Astrocyte (in vitro differentiated cells and primary cell): ENCODE results near the gene SDHAF3. TPM values are rescaled to one million over a fixed set of nuclear protein-coding genes. Genes with fewer than 3 reads are reported as not detected.

Source experiments
- DNase-seq: peaks from one replicate; pipeline ENCODE4 v3.0.0-alpha.2; 2010; ENCODE audit warnings: low read depth
- FAIRE-seq: peaks from 2 replicates; lab custom pipeline; 2011; peaks lifted over from hg19 to GRCh38; lab: Jason Lieb, UNC
- H2AFZ ChIP-seq: 2 replicates; pipeline ENCODE4 v1.6.0; 2012; ENCODE audit warnings: low read depth, low read length, inconsistent platforms
- H3K27ac ChIP-seq: 2 replicates; pipeline ENCODE4 v1.5.1; 2011; ENCODE audit warnings: low read depth, low read length, inconsistent platforms
- H3K27me3 ChIP-seq: 2 replicates; pipeline ENCODE4 v1.6.0; 2011; ENCODE audit warnings: low read length, inconsistent platforms; ENCODE audit not compliant: insufficient read depth
- H3K36me3 ChIP-seq: 2 replicates; pipeline ENCODE4 v1.5.1; 2011; ENCODE audit warnings: low read length, inconsistent platforms; ENCODE audit not compliant: insufficient read depth
- H3K4me1 ChIP-seq: 2 replicates; pipeline ENCODE4 v1.5.1; 2011; ENCODE audit warnings: low read length, inconsistent platforms; ENCODE audit not compliant: insufficient read depth
- H3K4me2 ChIP-seq: 2 replicates; pipeline ENCODE4 v1.6.0; 2012; ENCODE audit warnings: low read length, inconsistent platforms
- H3K4me3 ChIP-seq: 2 replicates; pipeline ENCODE4 v1.5.1; 2011; ENCODE audit warnings: low read depth, mild to moderate bottlenecking, low read length, inconsistent platforms; ENCODE audit not compliant: insufficient read depth
- H3K79me2 ChIP-seq: 2 replicates; pipeline ENCODE4 v1.6.0; 2012; ENCODE audit warnings: mild to moderate bottlenecking, low read length, inconsistent platforms; ENCODE audit not compliant: insufficient read depth
- H3K9ac ChIP-seq: 2 replicates; pipeline ENCODE4 v1.6.0; 2012; ENCODE audit warnings: mild to moderate bottlenecking, low read length, inconsistent platforms
- H3K9me3 ChIP-seq: 2 replicates; pipeline ENCODE4 v1.5.1; 2012; ENCODE audit warnings: low read depth, mild to moderate bottlenecking, low read length, inconsistent platforms; ENCODE audit not compliant: insufficient read depth
- H4K20me1 ChIP-seq: 2 replicates; pipeline ENCODE4 v1.6.0; 2012; ENCODE audit warnings: low read length, inconsistent platforms; ENCODE audit not compliant: insufficient read depth
- H3K27ac Mint-ChIP-seq: one replicate; pipeline ENCODE4 v1.8.0; 2021; ENCODE audit warnings: mild to moderate bottlenecking, mixed read lengths; ENCODE audit not compliant: unreplicated experiment
- H3K27me3 Mint-ChIP-seq: one replicate; pipeline ENCODE4 v1.8.0; 2021; ENCODE audit warnings: low read depth, mixed read lengths; ENCODE audit not compliant: unreplicated experiment
- H3K36me3 Mint-ChIP-seq: one replicate; pipeline ENCODE4 v1.8.0; 2021; ENCODE audit warnings: low read depth, mixed read lengths; ENCODE audit not compliant: unreplicated experiment
- H3K4me1 Mint-ChIP-seq: one replicate; pipeline ENCODE4 v1.8.0; 2021; ENCODE audit warnings: low read depth, mixed read lengths; ENCODE audit not compliant: unreplicated experiment
- H3K4me3 Mint-ChIP-seq: one replicate; pipeline ENCODE4 v1.8.0; 2021; ENCODE audit warnings: mild to moderate bottlenecking, moderate library complexity, mixed read lengths; ENCODE audit not compliant: unreplicated experiment
- H3K9me3 Mint-ChIP-seq: one replicate; pipeline ENCODE4 v1.8.0; 2021; ENCODE audit warnings: mild to moderate bottlenecking, mixed read lengths; ENCODE audit not compliant: unreplicated experiment
- EZH2 ChIP-seq: IDR thresholded peaks from 2 replicates; pipeline ENCODE4 v1.6.1; 2012; ENCODE audit warnings: mild to moderate bottlenecking, low read length, inconsistent platforms; ENCODE audit not compliant: insufficient read depth
- total RNA-seq: library from RNA; stranded (reverse); gene quantifications from 2 replicates; pipeline ENCODE4 v1.2.1, GENCODE V29; 2021
- TF ChIP-seq, protein P1 (sequence below): IDR thresholded peaks from 2 replicates; pipeline ENCODE4 v1.5.1; 2011; ENCODE audit warnings: low read depth, mild to moderate bottlenecking, inconsistent platforms, low read length, moderate library complexity; ENCODE audit not compliant: insufficient read depth

SDHAF3 gene
- total RNA-seq, 1 donor from 2014 or later: 10.8 TPM

DNA sequence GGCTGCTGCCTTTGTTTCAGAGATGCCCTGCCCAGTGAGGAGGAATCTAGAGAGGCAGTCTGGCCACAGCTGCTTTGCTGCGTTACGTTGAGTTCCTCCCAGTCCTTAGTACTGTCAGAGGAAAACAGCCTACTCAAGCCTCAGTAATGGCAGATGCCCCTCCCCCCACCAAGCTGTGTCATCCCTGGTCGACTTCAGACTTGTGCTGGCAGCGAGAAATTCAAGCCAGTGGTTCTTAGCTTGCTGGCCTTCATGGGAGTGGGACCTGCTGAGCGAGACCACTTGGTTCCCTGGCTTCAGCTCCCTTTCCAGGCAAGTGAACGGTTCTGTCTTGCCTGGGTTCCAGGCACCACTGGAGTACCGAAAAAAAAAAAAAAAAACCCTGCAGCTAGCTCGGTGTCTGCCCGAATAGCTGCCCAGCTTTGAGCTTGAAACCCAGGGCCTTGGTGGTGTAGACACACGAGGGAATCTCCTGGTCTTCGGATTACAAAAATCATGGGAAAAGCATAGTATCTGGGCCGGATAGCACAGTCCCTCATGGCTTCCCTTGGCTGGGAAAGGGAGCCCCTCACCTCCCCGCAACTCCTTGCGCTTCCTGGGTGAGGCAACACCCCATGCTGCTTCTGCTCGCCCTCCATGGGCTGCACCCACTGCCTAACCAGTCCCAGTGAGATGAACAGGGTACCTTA is 9.1 kb downstream of the SDHAF3 start:
- no peak overlapping the region for H2AFZ ChIP-seq
- Mint-ChIP-seq H3K36me3 (no peaks in the 10 kb centered on the region), H3K4me3 (no peak overlapping the region), H3K4me1 (peaks cover 3% of the 10 kb centered on the region), H3K27ac (peak overlapping the region; percentile 21), H3K9me3 (peaks cover 2% of the 10 kb centered on the region), H3K27me3 (no peaks in the 10 kb centered on the region)
- peaks cover 8% of the 10 kb centered on the region for H3K79me2 ChIP-seq
- FAIRE-seq: no peak
- H3K36me3 ChIP-seq: no peaks in the 10 kb centered on the region
- DNase-seq: no peak
- no peaks in the 10 kb centered on the region for H3K9me3 ChIP-seq
- H4K20me1 ChIP-seq: no peaks in the 10 kb centered on the region
- H3K4me1 ChIP-seq: no peaks in the 10 kb centered on the region
- H3K9ac ChIP-seq: no peak overlapping the region
- no peak overlapping the region for H3K27ac ChIP-seq
- H3K4me3 ChIP-seq: no peak overlapping the region
- TF ChIP-seq, protein P1, sequence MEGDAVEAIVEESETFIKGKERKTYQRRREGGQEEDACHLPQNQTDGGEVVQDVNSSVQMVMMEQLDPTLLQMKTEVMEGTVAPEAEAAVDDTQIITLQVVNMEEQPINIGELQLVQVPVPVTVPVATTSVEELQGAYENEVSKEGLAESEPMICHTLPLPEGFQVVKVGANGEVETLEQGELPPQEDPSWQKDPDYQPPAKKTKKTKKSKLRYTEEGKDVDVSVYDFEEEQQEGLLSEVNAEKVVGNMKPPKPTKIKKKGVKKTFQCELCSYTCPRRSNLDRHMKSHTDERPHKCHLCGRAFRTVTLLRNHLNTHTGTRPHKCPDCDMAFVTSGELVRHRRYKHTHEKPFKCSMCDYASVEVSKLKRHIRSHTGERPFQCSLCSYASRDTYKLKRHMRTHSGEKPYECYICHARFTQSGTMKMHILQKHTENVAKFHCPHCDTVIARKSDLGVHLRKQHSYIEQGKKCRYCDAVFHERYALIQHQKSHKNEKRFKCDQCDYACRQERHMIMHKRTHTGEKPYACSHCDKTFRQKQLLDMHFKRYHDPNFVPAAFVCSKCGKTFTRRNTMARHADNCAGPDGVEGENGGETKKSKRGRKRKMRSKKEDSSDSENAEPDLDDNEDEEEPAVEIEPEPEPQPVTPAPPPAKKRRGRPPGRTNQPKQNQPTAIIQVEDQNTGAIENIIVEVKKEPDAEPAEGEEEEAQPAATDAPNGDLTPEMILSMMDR: no peak
- no peak overlapping the region for H3K4me2 ChIP-seq
- H3K27me3 ChIP-seq: no peaks in the 10 kb centered on the region

DNA sequence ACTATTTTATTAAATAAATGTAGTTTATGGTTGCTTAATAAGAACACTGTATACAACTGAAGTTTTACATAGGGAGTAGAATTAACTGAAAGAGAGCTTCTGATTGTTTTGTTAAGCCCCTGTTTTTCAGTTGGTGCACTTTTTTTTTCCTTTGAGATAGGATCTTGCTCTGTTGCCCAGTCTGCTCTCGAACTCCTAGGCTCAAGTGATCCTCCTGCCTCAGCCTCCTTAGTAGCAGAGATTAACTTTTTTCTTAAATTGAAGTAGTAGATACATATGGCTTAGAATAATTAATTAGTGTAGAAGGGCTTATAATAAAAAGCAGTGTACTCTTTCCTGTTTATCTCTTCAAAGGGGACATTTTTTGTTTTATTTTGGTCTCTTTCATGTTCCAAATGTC is 11.2 kb downstream of the SDHAF3 start:
- no peak overlapping the region for H3K4me3 Mint-ChIP-seq
- no peaks in the 10 kb centered on the region for H3K4me1 ChIP-seq
- H4K20me1 ChIP-seq: no peaks in the 10 kb centered on the region
- no peaks in the 10 kb centered on the region for H3K36me3 ChIP-seq
- no peak overlapping the region for H2AFZ ChIP-seq
- H3K36me3 Mint-ChIP-seq: no peaks in the 10 kb centered on the region
- H3K4me2 ChIP-seq: no peak overlapping the region
- H3K9me3 Mint-ChIP-seq: peaks cover 2% of the 10 kb centered on the region
- peaks cover 3% of the 10 kb centered on the region for H3K4me1 Mint-ChIP-seq
- H3K27me3 ChIP-seq: no peaks in the 10 kb centered on the region
- no peaks in the 10 kb centered on the region for H3K9me3 ChIP-seq
- H3K4me3 ChIP-seq: no peak overlapping the region
- DNase-seq (no peak), FAIRE-seq (no peak)
- no peak overlapping the region for H3K27ac Mint-ChIP-seq
- no peaks in the 10 kb centered on the region for H3K27me3 Mint-ChIP-seq
- TF ChIP-seq EZH2: no peak
- TF ChIP-seq, protein P1: no peak
- no peak overlapping the region for H3K9ac ChIP-seq
- no peak overlapping the region for H3K27ac ChIP-seq
- H3K79me2 ChIP-seq: peaks cover 8% of the 10 kb centered on the region

DNA sequence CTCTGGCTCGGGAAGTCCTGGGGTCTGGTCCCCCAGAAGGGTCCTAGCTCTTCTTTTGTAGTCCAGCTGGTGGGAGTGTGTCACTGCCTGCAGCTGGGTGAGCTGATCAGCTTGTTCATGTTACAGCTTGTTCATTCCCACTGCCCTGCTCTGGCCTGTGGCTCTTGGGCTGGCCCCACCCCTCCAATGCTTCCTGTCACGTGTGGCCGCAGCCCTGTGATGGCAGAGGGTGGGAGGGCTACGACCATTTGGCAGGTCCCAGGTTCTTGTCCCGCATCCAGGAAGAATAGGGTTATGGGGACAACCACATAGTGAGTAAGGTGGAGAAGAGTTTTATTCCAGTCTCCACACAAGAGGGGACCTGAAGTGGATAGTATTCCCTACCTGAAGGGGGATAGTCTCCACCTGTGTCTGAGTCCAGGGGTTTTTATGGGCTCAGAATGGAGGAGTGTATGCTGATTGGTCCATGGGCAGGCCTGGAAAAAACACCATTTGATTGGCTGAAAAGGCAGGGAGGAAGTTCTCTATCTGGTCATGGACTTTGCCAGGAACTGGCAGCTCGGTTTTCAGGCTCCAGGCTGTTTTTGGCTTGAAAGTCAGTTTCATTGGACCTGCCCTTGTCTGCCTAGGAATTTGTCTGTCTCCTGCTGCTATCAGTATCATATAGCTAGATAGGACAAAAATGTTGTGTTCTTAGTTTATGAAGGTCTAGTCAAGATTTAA is 13.1 kb downstream of the SDHAF3 start:
- Histone ChIP-seq H3K27ac (no peak overlapping the region), H2AFZ (no peak overlapping the region), H3K4me3 (no peak overlapping the region), H3K4me1 (no peaks in the 10 kb centered on the region), H3K79me2 (peaks cover 8% of the 10 kb centered on the region), H3K36me3 (no peaks in the 10 kb centered on the region), H3K9ac (no peak overlapping the region), H3K9me3 (no peaks in the 10 kb centered on the region), H3K4me2 (no peak overlapping the region), H3K27me3 (no peaks in the 10 kb centered on the region), H4K20me1 (no peaks in the 10 kb centered on the region)
- H3K36me3 Mint-ChIP-seq: no peaks in the 10 kb centered on the region
- FAIRE-seq (no peak), DNase-seq (no peak)
- H3K4me3 Mint-ChIP-seq: no peak overlapping the region
- H3K4me1 Mint-ChIP-seq: peaks cover 3% of the 10 kb centered on the region
- H3K27ac Mint-ChIP-seq: no peak overlapping the region
- no peaks in the 10 kb centered on the region for H3K27me3 Mint-ChIP-seq
- H3K9me3 Mint-ChIP-seq: no peaks in the 10 kb centered on the region
- TF ChIP-seq, protein P1: no peak
- no peak for TF ChIP-seq EZH2
